Spleen (tissue), 7 donors: ENCODE data around the gene KRT38.

ENCODE experiments used
- POLR2A ChIP-seq, 3 donors: fragments of 450-650 bp; IDR thresholded peaks; one replicate each; pipeline ENCODE4 v1.5.1; 2017; ENCODE audit warnings: antibody characterized with exemption in 3 of 3, mild to moderate bottlenecking in 1 of 3
- TF ChIP-seq, protein P1 (sequence below), 11 experiments: fragments of 200-600 bp in 7 of 11; fragments of 450-650 bp in 4 of 11; sonication (generic) in 4 of 11; IDR thresholded peaks in 8 of 11; conservative IDR thresholded peaks in 3 of 11; 1 replicate in 7 of 11; 2 replicates in 4 of 11; pipeline versions ENCODE4 v1.4.0 to v1.8.0; 2016 to 2021; ENCODE audit warnings: antibody characterized with exemption in 11 of 11, inconsistent platforms in 4 of 11, mild to moderate bottlenecking in 1 of 11
- donor health status: DM: no; HTN: no; CAD: no; lungs with moderate emphysema.
- donor health status: DM: no; HTN: no; CAD: no.
- donor health status: DM: no; HTN: no; CAD: no.

- TF ChIP-seq, protein P1, sequence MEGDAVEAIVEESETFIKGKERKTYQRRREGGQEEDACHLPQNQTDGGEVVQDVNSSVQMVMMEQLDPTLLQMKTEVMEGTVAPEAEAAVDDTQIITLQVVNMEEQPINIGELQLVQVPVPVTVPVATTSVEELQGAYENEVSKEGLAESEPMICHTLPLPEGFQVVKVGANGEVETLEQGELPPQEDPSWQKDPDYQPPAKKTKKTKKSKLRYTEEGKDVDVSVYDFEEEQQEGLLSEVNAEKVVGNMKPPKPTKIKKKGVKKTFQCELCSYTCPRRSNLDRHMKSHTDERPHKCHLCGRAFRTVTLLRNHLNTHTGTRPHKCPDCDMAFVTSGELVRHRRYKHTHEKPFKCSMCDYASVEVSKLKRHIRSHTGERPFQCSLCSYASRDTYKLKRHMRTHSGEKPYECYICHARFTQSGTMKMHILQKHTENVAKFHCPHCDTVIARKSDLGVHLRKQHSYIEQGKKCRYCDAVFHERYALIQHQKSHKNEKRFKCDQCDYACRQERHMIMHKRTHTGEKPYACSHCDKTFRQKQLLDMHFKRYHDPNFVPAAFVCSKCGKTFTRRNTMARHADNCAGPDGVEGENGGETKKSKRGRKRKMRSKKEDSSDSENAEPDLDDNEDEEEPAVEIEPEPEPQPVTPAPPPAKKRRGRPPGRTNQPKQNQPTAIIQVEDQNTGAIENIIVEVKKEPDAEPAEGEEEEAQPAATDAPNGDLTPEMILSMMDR (IDR thresholded peaks at IDR 0.05 in 8 of 11, conservative IDR thresholded peaks at IDR 0.05 in 3 of 11) = no peak
- TF ChIP-seq POLR2A (IDR thresholded peaks at IDR 0.05) = no peak
Measured at GRCh38 chr17:41429667-41430066, 11.1 kb downstream of the KRT38 start.
